GM21528 (cell line): Measurements from ENCODE around the gene PI4K2B.
"Not testable (repeated sequence)": the region's sequence is repeated elsewhere in the genome, so short reads cannot be mapped to it uniquely, and the experiment has no call there.

Experiments
- ATAC-seq: cut with Tn5 transposase; IDR thresholded peaks from one replicate; pipeline ENCODE4 v1.9.1; 2021; ENCODE audit warnings: mild to moderate bottlenecking, moderate library complexity; ENCODE audit not compliant: unreplicated experiment, low FRiP score

The PI4K2B gene

GRCh38 chr4:25240754-25241210 lies 6.9 kb downstream of the PI4K2B start:
- peak; percentile 55 for ATAC-seq

DNA sequence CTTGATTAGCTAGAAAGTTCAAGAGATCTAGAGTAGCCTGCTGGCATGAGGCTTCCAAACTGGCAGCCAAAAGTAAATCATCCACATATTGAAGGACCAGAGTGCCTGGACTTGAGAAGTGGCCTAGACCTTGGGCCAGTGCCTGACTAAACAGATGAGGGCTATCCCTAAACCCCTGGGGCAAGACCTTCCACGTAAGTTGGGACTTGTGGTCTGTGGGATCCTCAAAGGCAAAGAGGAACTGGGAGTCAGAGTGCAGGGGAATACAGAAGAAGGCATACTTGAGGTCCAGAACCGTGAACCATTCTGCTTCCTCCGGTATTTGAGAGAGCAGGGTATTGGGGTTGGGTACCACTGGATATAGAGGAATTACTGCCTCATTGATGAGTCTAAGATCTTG lies 8.4 kb downstream of the PI4K2B start:
- not testable (repeated sequence) for ATAC-seq

GRCh38 chr4:25245181-25245580 lies 11.3 kb downstream of the PI4K2B start:
- ATAC-seq: no peak

GRCh38 chr4:25246680-25247611 lies 13.1 kb downstream of the PI4K2B start:
- ATAC-seq: no peak

DNA sequence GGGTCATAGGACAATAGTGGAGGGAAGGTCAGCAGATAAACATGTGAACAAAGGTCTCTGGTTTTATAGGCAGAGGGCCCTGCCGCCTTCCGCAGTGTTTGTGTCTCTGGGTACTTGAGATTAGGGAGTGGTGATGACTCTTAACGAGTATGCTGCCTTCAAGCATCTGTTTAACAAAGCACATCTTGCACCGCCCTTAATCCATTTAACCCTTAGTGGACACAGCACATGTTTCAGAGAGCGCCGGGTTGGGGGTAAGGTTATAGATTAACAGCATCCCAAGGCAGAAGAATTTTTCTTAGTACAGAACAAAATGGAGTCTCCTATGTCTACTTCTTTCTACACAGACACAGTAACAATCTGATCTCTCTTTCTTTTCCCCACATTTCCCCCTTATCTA lies 15.0 kb downstream of the PI4K2B start:
- ATAC-seq: not testable (repeated sequence)

DNA sequence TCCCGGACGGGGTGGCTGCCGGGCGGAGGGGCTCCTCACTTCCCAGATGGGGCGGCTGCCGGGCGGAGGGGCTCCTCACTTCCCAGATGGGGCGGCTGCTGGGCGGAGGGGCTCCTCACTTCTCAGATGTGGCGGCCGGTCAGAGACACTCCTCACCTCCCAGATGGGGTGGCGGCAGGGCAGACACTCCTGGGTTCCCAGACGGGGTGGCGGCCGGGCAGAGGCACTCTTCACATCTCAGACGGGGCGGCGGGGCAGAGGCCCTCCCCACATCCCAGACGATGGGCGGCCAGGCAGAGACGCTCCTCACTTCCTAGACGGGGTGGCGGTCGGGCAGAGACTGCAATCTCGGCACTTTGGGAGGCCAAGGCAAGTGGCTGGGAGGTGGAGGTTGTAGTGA lies 15.7 kb downstream of the PI4K2B start:
- not testable (repeated sequence) for ATAC-seq

GRCh38 chr4:25252230-25253070 lies 18.6 kb downstream of the PI4K2B start:
- no peak for ATAC-seq

DNA sequence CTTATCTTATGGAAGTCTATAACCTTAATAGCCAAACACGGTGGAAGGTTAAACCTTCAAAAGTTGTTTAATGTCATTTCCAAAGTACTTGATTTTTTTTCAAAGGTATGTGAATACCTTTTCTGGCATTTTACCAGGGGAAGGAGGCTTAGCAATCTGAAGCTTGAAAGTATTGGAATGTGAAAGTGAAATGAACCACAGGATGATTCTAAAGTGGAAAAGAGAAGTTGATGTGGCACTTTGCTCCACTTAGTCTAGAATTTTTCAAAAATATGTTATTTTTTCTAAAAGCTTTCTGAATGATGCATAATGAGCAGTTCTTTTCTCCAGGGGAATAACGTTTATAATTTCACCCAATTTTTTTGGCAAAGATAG lies 19.2 kb downstream of the PI4K2B start:
- ATAC-seq: no peak

- ATAC-seq: not testable (repeated sequence)
These were observed 20.0 kb downstream of the PI4K2B start for GRCh38 chr4:25253786-25254185.

- ATAC-seq: no peak
These were observed 25.2 kb downstream of the PI4K2B start for GRCh38 chr4:25258980-25259578.

GRCh38 chr4:25271866-25272265 lies 38.0 kb downstream of the PI4K2B start:
- no peak for ATAC-seq

DNA sequence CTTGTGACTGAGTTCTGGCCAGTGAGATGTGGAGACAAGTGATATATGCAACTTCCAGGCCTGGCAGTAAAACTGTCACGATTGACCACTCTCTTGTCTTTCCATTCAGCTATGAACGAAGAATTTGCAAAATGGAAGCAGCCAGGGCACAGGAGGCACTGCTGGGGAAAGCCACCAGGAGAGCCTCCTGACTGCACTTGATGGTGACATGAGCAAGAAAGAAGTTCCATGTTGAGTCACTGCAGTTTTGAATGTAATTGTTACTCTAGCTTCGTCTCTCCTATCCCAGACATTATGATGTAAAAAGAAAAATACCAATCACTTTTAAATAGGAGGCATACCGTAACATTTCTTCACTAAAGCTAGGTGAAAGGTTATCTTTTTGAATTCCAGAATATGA lies 46.4 kb downstream of the PI4K2B start:
- ATAC-seq: no peak

DNA sequence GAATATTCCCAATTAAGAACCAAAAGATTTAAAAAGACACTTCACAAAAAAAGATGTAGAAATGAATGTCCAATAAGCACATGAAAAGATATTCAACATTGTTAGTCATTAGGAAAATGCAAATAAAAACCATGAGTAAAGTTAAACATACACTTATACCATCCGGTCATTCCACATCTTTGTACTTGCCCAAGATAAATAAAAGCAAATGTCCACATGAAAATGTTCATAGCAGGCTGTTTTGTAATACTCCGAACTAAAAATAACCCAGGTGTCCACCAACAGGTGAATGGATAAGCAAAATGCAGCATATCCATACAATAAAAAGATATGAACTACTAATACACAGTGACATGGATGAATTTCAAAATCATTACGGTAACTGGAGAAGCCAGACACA lies 50.1 kb downstream of the PI4K2B start:
- no peak for ATAC-seq

GRCh38 chr4:25284466-25284865 lies 50.6 kb downstream of the PI4K2B start:
- no peak for ATAC-seq

GRCh38 chr4:25290490-25291067 lies 56.7 kb downstream of the PI4K2B start:
- ATAC-seq: no peak

- ATAC-seq: no peak
These were observed 57.4 kb downstream of the PI4K2B start for GRCh38 chr4:25291158-25291733.

GRCh38 chr4:25297528-25298242 lies 63.9 kb downstream of the PI4K2B start:
- ATAC-seq: no peak

DNA sequence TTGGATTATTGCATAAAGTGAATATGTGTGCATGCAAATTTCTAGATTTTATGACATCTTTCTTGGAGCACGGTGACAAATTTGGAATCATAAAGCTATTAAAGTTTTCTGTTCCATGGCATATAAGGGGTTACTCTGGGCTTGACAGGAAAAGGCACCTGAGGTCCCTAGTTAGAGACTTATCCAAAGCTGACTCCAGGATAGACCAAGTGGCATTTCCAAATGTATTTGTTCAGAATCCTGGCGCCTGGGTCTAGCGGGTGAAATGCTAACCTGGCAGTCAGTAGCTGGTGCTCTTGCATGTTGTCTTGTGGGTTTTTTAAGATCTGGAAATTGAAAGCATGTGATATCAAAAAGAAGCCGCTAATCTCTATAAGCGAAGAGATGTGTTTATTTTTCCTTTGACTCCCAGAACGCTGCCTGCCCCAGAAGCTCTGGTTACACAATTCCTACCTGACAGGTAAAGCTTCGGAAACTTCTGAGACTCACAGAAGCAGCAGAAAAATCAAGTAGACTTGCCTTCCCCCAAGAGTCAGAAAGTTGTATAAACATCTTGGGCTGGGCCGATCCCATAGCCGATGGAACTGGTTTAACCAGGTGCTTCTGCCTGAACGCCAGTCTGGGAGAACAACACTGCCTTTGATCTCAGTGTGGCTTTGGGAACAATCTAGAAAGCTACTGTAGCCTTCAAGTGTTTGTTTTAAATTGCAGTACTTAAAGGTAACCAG lies 65.8 kb downstream of the PI4K2B start:
- no peak for ATAC-seq

GRCh38 chr4:25301471-25301870 lies 67.6 kb downstream of the PI4K2B start:
- no peak for ATAC-seq
